Measurements from ENCODE around the gene SLC25A33. TPM values are rescaled to one million over a fixed set of nuclear protein-coding genes. Genes with fewer than 3 reads are reported as not detected.

Gene SLC25A33
- total and polyA plus RNA-seq, 8 donors, result 2.2 to 6.0 (median 2.7) TPM

DNA sequence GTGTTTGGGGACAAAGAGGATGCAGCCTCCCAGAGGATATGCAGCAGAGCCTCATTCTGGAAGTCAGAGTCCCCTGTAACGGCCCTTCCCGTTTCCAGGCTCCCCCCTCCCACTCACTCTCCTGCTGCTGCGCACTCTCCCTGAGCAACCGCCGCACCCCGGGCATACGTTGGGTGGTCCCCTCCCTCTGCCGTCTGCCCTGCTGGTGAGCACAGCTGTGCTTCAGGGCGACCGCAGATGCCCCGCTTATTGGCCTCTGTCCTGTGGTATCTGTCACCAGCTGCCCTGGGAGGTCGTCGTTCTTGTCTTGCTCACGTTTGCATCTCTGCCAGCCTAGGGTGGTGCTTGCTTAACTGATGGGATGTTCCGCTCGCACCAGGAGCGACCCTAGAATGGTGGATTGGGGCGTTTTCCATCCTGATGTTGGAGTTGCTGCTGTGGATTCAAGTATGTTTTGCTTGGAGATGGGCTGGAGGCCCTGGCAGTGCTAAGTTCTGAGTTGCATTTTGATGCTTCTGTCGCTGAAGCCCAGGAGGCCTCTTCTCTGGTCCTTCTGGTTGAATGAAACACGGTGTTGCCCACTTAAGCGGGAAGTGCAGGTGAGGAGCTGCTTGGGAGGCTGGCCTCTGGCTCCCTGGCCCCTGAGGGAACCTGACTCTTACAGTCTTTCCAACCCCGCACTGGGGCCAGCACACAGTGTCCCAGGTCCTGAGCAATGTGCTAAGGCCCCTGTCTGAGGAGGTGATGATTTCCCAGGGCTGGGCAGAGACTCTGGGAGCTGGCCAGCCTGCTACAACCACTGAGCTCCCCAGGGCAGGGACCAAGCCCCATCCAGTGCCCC is 52.6 kb downstream of the SLC25A33 start:
- peak in 1 of 4 donors; percentile 73 for DNase-seq
- Histone ChIP-seq H3K4me1 (peaks cover 15 to 50% of the 10 kb centered on the region in 2 donors), H3K36me3 (peaks cover 0 to 2% of the 10 kb centered on the region in 2 donors), H3K9me3 (no peaks in the 10 kb centered on the region), H3K27ac (no peak overlapping the region), H3K4me3 (no peak overlapping the region), H3K27me3 (peaks cover 0 to 5% of the 10 kb centered on the region in 2 donors)
- TF ChIP-seq, protein P1, sequence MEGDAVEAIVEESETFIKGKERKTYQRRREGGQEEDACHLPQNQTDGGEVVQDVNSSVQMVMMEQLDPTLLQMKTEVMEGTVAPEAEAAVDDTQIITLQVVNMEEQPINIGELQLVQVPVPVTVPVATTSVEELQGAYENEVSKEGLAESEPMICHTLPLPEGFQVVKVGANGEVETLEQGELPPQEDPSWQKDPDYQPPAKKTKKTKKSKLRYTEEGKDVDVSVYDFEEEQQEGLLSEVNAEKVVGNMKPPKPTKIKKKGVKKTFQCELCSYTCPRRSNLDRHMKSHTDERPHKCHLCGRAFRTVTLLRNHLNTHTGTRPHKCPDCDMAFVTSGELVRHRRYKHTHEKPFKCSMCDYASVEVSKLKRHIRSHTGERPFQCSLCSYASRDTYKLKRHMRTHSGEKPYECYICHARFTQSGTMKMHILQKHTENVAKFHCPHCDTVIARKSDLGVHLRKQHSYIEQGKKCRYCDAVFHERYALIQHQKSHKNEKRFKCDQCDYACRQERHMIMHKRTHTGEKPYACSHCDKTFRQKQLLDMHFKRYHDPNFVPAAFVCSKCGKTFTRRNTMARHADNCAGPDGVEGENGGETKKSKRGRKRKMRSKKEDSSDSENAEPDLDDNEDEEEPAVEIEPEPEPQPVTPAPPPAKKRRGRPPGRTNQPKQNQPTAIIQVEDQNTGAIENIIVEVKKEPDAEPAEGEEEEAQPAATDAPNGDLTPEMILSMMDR (IDR thresholded peaks at IDR 0.05), result no peak
- intact Hi-C loops (cut with DNase I), result no loop called here
- no peak for ATAC-seq

GRCh38 chr1:9592510-9593075 is 53.3 kb downstream of the SLC25A33 start:
- DNase-seq (peak in 1 of 4 donors; percentile 57), ATAC-seq (no peak)
- intact Hi-C loops (cut with DNase I), result no loop called here
- peaks cover 0 to 8% of the 10 kb centered on the region in 2 donors for H3K36me3 ChIP-seq
- no peak overlapping the region for H3K4me3 ChIP-seq
- peaks cover 15 to 50% of the 10 kb centered on the region in 2 donors for H3K4me1 ChIP-seq
- no peaks in the 10 kb centered on the region for H3K9me3 ChIP-seq
- H3K27ac ChIP-seq, result no peak overlapping the region
- H3K27me3 ChIP-seq, result peaks cover 0 to 5% of the 10 kb centered on the region in 2 donors
- TF ChIP-seq, protein P1 (IDR thresholded peaks at IDR 0.05), result no peak

GRCh38 chr1:9593147-9593491 is 53.9 kb downstream of the SLC25A33 start:
- Histone ChIP-seq H3K36me3 (peaks cover 0 to 13% of the 10 kb centered on the region in 2 donors), H3K4me3 (no peak overlapping the region), H3K27ac (peak overlapping the region in 1 of 2 donors; percentile 53), H3K4me1 (peaks cover 15 to 48% of the 10 kb centered on the region in 2 donors), H3K9me3 (no peaks in the 10 kb centered on the region), H3K27me3 (peaks cover 0 to 5% of the 10 kb centered on the region in 2 donors)
- ATAC-seq (no peak), DNase-seq (peak in 1 of 4 donors; percentile 70)
- TF ChIP-seq, protein P1 (IDR thresholded peaks at IDR 0.05), result no peak
- intact Hi-C loops (cut with DNase I), result no loop called here

DNA sequence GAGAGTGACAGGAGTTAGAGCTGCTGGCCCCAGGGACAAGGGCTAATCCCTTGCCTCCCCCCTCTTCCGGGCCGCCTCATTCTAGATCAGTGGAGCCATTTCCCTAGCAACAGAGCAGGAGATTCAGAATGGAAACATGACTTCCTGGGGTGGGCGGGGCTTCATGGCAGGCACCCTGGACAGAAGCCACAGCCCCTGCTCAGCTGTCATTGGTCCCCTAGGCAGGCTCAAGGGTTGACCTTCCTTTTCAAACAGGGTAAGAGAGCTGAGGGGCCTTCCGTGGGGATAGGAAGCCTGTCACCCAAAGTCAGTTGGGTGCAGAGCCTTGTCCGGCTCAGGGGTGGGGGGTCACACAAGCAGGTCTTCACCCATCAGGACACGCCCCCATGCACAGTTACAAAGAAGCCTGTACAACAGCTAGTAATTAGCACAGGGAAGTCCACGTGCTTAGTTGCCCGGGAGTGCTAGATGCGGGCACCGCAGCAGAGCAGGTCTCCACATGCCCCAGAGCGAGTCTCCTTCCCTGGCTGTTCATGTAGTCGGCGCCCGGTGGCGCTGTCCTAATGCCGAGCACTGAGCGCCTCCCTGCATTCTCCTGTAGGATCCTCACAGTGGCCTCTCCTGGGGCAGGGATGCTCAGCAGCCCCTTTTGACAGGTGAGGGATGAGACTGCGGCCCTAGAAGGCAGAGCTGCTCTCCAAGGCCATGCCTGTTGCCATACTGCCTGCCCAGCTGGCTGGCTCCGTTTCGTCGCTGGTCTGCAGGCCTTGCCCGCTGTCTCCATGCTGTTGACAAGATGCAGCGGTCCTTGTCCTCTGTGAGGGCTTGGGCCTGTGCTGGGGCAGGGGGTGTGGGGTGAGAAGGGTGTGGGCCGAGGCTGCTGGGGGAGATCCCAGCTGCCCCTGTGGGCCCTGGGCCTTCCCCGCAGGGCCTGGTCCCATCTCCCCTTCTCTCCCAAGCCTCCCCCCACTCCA is 54.5 kb downstream of the SLC25A33 start:
- peaks cover 0 to 5% of the 10 kb centered on the region in 2 donors for H3K27me3 ChIP-seq
- intact Hi-C loops (cut with DNase I), result no loop called here
- TF ChIP-seq, protein P1 (IDR thresholded peaks at IDR 0.05), result no peak
- H3K36me3 ChIP-seq, result peaks cover 0 to 20% of the 10 kb centered on the region in 2 donors
- ATAC-seq (peak; percentile 26), DNase-seq (peak; percentile 70 to 92 (median 77))
- H3K4me3 ChIP-seq, result no peak overlapping the region
- peak overlapping the region in 1 of 2 donors; percentile 53 for H3K27ac ChIP-seq
- no peaks in the 10 kb centered on the region for H3K9me3 ChIP-seq
- peaks cover 15 to 47% of the 10 kb centered on the region in 2 donors for H3K4me1 ChIP-seq
